GM12878 (cell line): ENCODE results near the gene SCN10A. TPM values are rescaled to one million over a fixed set of nuclear protein-coding genes. Genes with fewer than 3 reads are reported as not detected.

Experiments
- ATAC-seq: fragments of 200-7000 bp; cut with Tn5 transposase; 3 replicates; pipeline ENCODE4 v1.9.1; 2020; ENCODE audit warnings: mild to moderate bottlenecking, moderate library complexity
- BruUV-seq: library from RNA; stranded (reverse); fragments of 400-500 nt; replicated peaks from 2 replicates; lab custom pipeline; 2021; lab: Mats Ljungman, UMichigan
- CTCF ChIA-PET: fragments of 300-600 bp; sonication (Branson Sonifier 250); formaldehyde crosslinking; extraction: SDS; loops from one replicate; lab custom pipeline; 2021; ENCODE audit warnings: inconsistent platforms; lab: Yijun Ruan, JAX
- POLR2A ChIA-PET: fragments of 350-600 bp; formaldehyde crosslinking; extraction: SDS; loops from one replicate; lab custom pipeline; 2021; ENCODE audit warnings: inconsistent platforms; lab: Charles Lee
- RAD21 ChIA-PET: fragments of 300-600 bp; sonication (Branson Sonifier 250); formaldehyde crosslinking; loops from one replicate; lab custom pipeline; 2023; ENCODE audit warnings: antibody characterized with exemption; ENCODE audit not compliant: unreplicated experiment; lab: Charles Lee
- SMC1A ChIA-PET: fragments of 300-600 bp; sonication (Branson Sonifier 250); formaldehyde crosslinking; loops from one replicate; lab custom pipeline; 2023; ENCODE audit not compliant: unreplicated experiment, uncharacterized antibody; lab: Charles Lee
- DNase-seq: peaks from one replicate; pipeline ENCODE4 v3.0.0-alpha.2; 2011; ENCODE audit warnings: low read depth, low spot score
- FAIRE-seq: peaks from 3 replicates; lab custom pipeline; 2011; peaks lifted over from hg19 to GRCh38; lab: Jason Lieb, UNC
- H2AFZ ChIP-seq: 2 replicates; pipeline ENCODE4 v1.6.0; 2011; ENCODE audit warnings: low read depth, low read length, control low read depth; ENCODE audit not compliant: control insufficient read depth
- H3K27ac ChIP-seq: 2 replicates; pipeline ENCODE4 v1.5.1; 2011; ENCODE audit warnings: control low read depth; ENCODE audit not compliant: control insufficient read depth, insufficient read depth
- H3K27me3 ChIP-seq, 2 experiments: replicated peaks in 1 of 2; 2 replicates each; pipeline versions ENCODE4 v1.6.0 to v1.6.1; 2011; ENCODE audit warnings: low read length in 1 of 2; ENCODE audit not compliant: control insufficient read depth in 2 of 2, insufficient read depth in 2 of 2
- H3K36me3 ChIP-seq, 2 experiments: 2 replicates each; pipeline ENCODE4 v1.5.1; 2011; ENCODE audit warnings: low read length in 1 of 2; ENCODE audit not compliant: control insufficient read depth in 2 of 2, insufficient read depth in 2 of 2
- H3K4me1 ChIP-seq: 2 replicates; pipeline ENCODE4 v1.6.1; 2011; ENCODE audit warnings: mild to moderate bottlenecking, low read length, moderate library complexity, mixed read lengths; ENCODE audit not compliant: control insufficient read depth, insufficient read depth
- H3K4me2 ChIP-seq: 2 replicates; pipeline ENCODE4 v1.6.0; 2011; ENCODE audit warnings: control low read depth; ENCODE audit not compliant: control insufficient read depth, insufficient read depth
- H3K4me3 ChIP-seq: fragments of 200-600 bp; sonication (generic); 2 replicates; pipeline ENCODE4 v1.5.1; 2016
- H3K79me2 ChIP-seq: 2 replicates; pipeline ENCODE4 v1.6.0; 2011; ENCODE audit warnings: low read length; ENCODE audit not compliant: control insufficient read depth, insufficient read depth
- H3K9ac ChIP-seq: 2 replicates; pipeline ENCODE4 v1.8.0; 2011; ENCODE audit warnings: low read length, control low read depth, mixed read lengths; ENCODE audit not compliant: control insufficient read depth, insufficient read depth
- H3K9me3 ChIP-seq: replicated peaks from 3 replicates; pipeline ENCODE4 v1.5.1; 2011; ENCODE audit warnings: mild to moderate bottlenecking, low read length; ENCODE audit not compliant: control insufficient read depth, insufficient read depth
- H4K20me1 ChIP-seq: 2 replicates; pipeline ENCODE4 v1.6.0; 2011; ENCODE audit not compliant: control insufficient read depth, insufficient read depth
- DPF2 ChIP-seq: fragments of 450-650 bp; IDR thresholded peaks from 2 replicates; pipeline ENCODE4 v1.6.1; 2017; ENCODE audit warnings: mild to moderate bottlenecking
- EGR1 ChIP-seq, 2 experiments: IDR thresholded peaks; 1 replicate in 1 of 2; 2 replicates in 1 of 2; pipeline ENCODE4 v1.6.1; 2011 to 2012; ENCODE audit warnings: low read depth in 2 of 2, low read length in 2 of 2, borderline replicate concordance in 1 of 2, mild to moderate bottlenecking in 1 of 2, moderate library complexity in 1 of 2
- IRF4 ChIP-seq: IDR thresholded peaks from 2 replicates; pipeline ENCODE4 v1.6.1; 2011; ENCODE audit warnings: low read depth, low read length
- MAX ChIP-seq: IDR thresholded peaks from 2 replicates; pipeline ENCODE4 v1.6.1; 2012; ENCODE audit warnings: low read depth, low read length, improper control_type of control experiment
- NFIC ChIP-seq: IDR thresholded peaks from 2 replicates; pipeline ENCODE4 v1.6.1; 2012; ENCODE audit warnings: low read depth, mild to moderate bottlenecking, inconsistent platforms, low read length, moderate library complexity
- NFXL1 ChIP-seq: fragments of 450-650 bp; IDR thresholded peaks from 2 replicates; pipeline ENCODE4 v1.6.1; 2017; ENCODE audit warnings: antibody characterized with exemption, mild to moderate bottlenecking, borderline replicate concordance
- NKRF ChIP-seq: fragments of 450-650 bp; conservative IDR thresholded peaks from 2 replicates; pipeline ENCODE4 v1.6.1; 2017; ENCODE audit warnings: mild to moderate bottlenecking, moderate library complexity
- RFX5 ChIP-seq: IDR thresholded peaks from 2 replicates; pipeline ENCODE4 v1.6.1; 2011; ENCODE audit warnings: low read depth, low read length, improper control_type of control experiment
- USF1 ChIP-seq: IDR thresholded peaks from 2 replicates; pipeline ENCODE4 v1.6.1; 2011; ENCODE audit warnings: borderline replicate concordance, low read depth, mild to moderate bottlenecking, moderate library complexity, mixed read lengths, low read length; ENCODE audit not compliant: insufficient read depth; ENCODE audit errors: extremely low read length
- WGBS: methylation state at CpG from one replicate; pipeline ENCODE4 v1.1.6; 2016; ENCODE audit warnings: low lambda C conversion rate; ENCODE audit not compliant: insufficient replicate concordance, insufficient coverage; ENCODE audit errors: missing lambda C conversion rate; 5-methylcytosine and 5-hydroxymethylcytosine counted together
- in situ Hi-C: fragments of 300-500 bp; cut with MboI; formaldehyde crosslinking; loops from 9 replicates; pipeline ENCODE4 v1.14.3; 2018; ENCODE audit warnings: mixed read lengths
- intact Hi-C: fragments of 100-400 bp; cut with micrococcal nuclease; formaldehyde crosslinking; loops from one replicate; pipeline ENCODE4 v1.14.2; 2022; ENCODE audit not compliant: unreplicated experiment
- polyA plus RNA-seq, 11 experiments: library from polyadenylated mRNA; depleted of rRNA in 4 of 11; unstranded in 6 of 11; stranded (reverse) in 5 of 11; fragments of >200 nt; fragmentation: Nextera tagmentation in 4 of 11; fragmentation: Illumina TruSeq in 1 of 11; extraction: Ambion mirVana in 4 of 11; extraction: Trizol in 1 of 11; gene quantifications; 1 replicate in 1 of 11; 2 replicates in 10 of 11; pipeline versions ENCODE4 v1.2.1 to v1.2.3, GENCODE V29; 2011 to 2016; ENCODE audit warnings: inconsistent platforms in 2 of 11, missing spikeins in 2 of 11, low read depth in 1 of 11
- total RNA-seq, 4 experiments: library from RNA; depleted of rRNA in 3 of 4; stranded (reverse); fragments of >200 nt in 3 of 4; fragmentation: Illumina TruSeq in 1 of 4; extraction: Trizol in 1 of 4; gene quantifications; 2 replicates each; pipeline versions ENCODE4 v1.2.1 to v1.2.3, GENCODE V29; 2013 to 2021

SCN10A gene
- total and polyA plus RNA-seq, 10 of the 15 experiments (the other 5 are each of a cell fraction or from before 2014, with no cell fraction given): not detected

DNA sequence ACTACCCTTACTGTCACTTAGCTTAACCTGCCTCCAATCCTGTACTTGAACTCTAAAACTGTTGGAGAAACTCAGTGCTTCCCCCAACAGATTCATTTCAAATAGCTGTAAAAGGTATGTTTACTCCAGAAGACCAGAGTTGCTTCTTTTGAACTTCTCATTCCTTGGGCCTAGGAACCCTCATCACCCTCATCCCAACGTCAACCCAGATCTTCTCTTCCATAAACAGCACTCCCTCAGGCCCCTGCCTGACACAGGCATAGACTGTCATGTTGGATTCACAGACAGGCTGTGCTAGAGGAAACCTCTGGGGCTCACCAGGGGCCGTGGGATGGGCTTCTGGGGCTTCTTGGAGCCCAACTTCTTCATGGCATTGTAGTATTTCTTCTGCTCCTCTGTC is 109.1 kb downstream of the SCN10A start:
- DNase-seq (no peak), FAIRE-seq (no peak), ATAC-seq (no peak)
- Histone ChIP-seq H3K4me2 (no peak overlapping the region), H3K9me3 (no peaks in the 10 kb centered on the region), H3K4me1 (no peaks in the 10 kb centered on the region), H3K9ac (no peak overlapping the region), H3K36me3 (no peaks in the 10 kb centered on the region), H3K27ac (no peak overlapping the region), H4K20me1 (no peaks in the 10 kb centered on the region), H3K4me3 (no peak overlapping the region), H2AFZ (no peak overlapping the region), H3K79me2 (no peaks in the 10 kb centered on the region), H3K27me3 (no peaks in the 10 kb centered on the region; a peak in 1 of 4 replicates)
- intact Hi-C loops: no loop called here
- in situ Hi-C loops: no loop called here
- ChIA-PET CTCF (no interaction called here), RAD21 (no interaction called here), POLR2A (no interaction called here), SMC1A (no interaction called here)
- WGBS: 0% methylated on average over 2 of the region's 2 CpGs
- TF ChIP-seq NKRF (no peak), NFIC (no peak), EGR1 (IDR thresholded peaks at IDR 0.05; ENCODE audit: borderline replicate concordance in 1 of 2, low read depth in 2 of 2, low read length in 2 of 2) (no peak), USF1 (no peak), DPF2 (no peak), MAX (no peak), IRF4 (no peak), NFXL1 (no peak), RFX5 (no peak)
- no TSS peak for BruUV-seq
